T-helper 9 cell (primary cell): ENCODE data around the gene SMPD3.

Experiments used
- DNase-seq: peaks from one replicate; pipeline ENCODE4 v3.0.0-alpha.2; 2020

Gene SMPD3

GRCh38 chr16:68403177-68403576 is 45.1 kb downstream of the SMPD3 start:
- DNase-seq, result no peak

GRCh38 chr16:68402748-68403040 is 45.6 kb downstream of the SMPD3 start:
- DNase-seq, result no peak

GRCh38 chr16:68401871-68402747 is 46.2 kb downstream of the SMPD3 start:
- no peak for DNase-seq

- no peak for DNase-seq
Measured at GRCh38 chr16:68400924-68401460, 47.3 kb downstream of the SMPD3 start.

- no peak for DNase-seq
Measured at GRCh38 chr16:68400083-68400923, 48.0 kb downstream of the SMPD3 start.

- DNase-seq, result no peak
Measured at GRCh38 chr16:68399456-68399855, 48.9 kb downstream of the SMPD3 start.

GRCh38 chr16:68397710-68398201 is 50.6 kb downstream of the SMPD3 start:
- no peak for DNase-seq

- DNase-seq, result peak; percentile 33
Measured at GRCh38 chr16:68396481-68396880, 51.8 kb downstream of the SMPD3 start.

GRCh38 chr16:68395815-68396214 is 52.5 kb downstream of the SMPD3 start:
- no peak for DNase-seq

- no peak for DNase-seq
Measured at GRCh38 chr16:68395167-68395786, 53.0 kb downstream of the SMPD3 start.

GRCh38 chr16:68393333-68393732 is 55.0 kb downstream of the SMPD3 start:
- no peak for DNase-seq

GRCh38 chr16:68389750-68390371 is 58.4 kb downstream of the SMPD3 start:
- DNase-seq, result no peak

- DNase-seq, result no peak
Measured at GRCh38 chr16:68389006-68389405, 59.3 kb downstream of the SMPD3 start.

- DNase-seq, result no peak
Measured at GRCh38 chr16:68388124-68388523, 60.2 kb downstream of the SMPD3 start.

GRCh38 chr16:68387301-68387700 is 61.0 kb downstream of the SMPD3 start:
- no peak for DNase-seq

- no peak for DNase-seq
Measured at GRCh38 chr16:68386628-68387027, 61.7 kb downstream of the SMPD3 start.

GRCh38 chr16:68385371-68385770 is 62.9 kb downstream of the SMPD3 start:
- DNase-seq, result no peak

GRCh38 chr16:68384288-68385161 is 63.8 kb downstream of the SMPD3 start:
- no peak for DNase-seq

- DNase-seq, result no peak
Measured at GRCh38 chr16:68383858-68384257, 64.5 kb downstream of the SMPD3 start.

- no peak for DNase-seq
Measured at GRCh38 chr16:68382296-68382718, 66.0 kb downstream of the SMPD3 start.

- DNase-seq, result no peak
Measured at GRCh38 chr16:68381363-68381724, 67.0 kb downstream of the SMPD3 start.
